OCI-LY7 (cell line): Measurements from ENCODE around the gene EDEM3.

Experiments
- EZH2phosphoT487 ChIP-seq: fragments of 200-600 bp; sonication (generic); IDR thresholded peaks from 2 replicates; pipeline ENCODE4 v1.6.1; 2018; ENCODE audit warnings: low read depth, borderline replicate concordance, mild to moderate bottlenecking, mixed run types, antibody characterized with exemption, low read length, moderate library complexity, mixed read lengths
- TF ChIP-seq, protein P1 (sequence below): fragments of 200-600 bp; sonication (generic); conservative IDR thresholded peaks from 2 replicates; pipeline ENCODE4 v1.5.1; 2014; ENCODE audit warnings: mild to moderate bottlenecking, antibody characterized with exemption, low read length, moderate library complexity, mixed read lengths

- TF ChIP-seq, protein P1, sequence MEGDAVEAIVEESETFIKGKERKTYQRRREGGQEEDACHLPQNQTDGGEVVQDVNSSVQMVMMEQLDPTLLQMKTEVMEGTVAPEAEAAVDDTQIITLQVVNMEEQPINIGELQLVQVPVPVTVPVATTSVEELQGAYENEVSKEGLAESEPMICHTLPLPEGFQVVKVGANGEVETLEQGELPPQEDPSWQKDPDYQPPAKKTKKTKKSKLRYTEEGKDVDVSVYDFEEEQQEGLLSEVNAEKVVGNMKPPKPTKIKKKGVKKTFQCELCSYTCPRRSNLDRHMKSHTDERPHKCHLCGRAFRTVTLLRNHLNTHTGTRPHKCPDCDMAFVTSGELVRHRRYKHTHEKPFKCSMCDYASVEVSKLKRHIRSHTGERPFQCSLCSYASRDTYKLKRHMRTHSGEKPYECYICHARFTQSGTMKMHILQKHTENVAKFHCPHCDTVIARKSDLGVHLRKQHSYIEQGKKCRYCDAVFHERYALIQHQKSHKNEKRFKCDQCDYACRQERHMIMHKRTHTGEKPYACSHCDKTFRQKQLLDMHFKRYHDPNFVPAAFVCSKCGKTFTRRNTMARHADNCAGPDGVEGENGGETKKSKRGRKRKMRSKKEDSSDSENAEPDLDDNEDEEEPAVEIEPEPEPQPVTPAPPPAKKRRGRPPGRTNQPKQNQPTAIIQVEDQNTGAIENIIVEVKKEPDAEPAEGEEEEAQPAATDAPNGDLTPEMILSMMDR, result no peak
- TF ChIP-seq EZH2phosphoT487, result no peak
These were observed 4.5 kb upstream of the EDEM3 start for GRCh38 chr1:184759112-184759511.
